T47D (cell line): ENCODE results near the gene COL23A1.
A peak's percentile ranks its signal among the peaks of the same experiment; 100 is the strongest.

ENCODE experiments used
- DNase-seq, 2 experiments: peaks; one replicate each; pipeline versions ENCODE4 v3.0.0 to v3.0.0-alpha.2; 2011 to 2012; ENCODE audit warnings: low read depth in 1 of 2, low spot score in 1 of 2
- JUND ChIP-seq: IDR thresholded peaks from 2 replicates; pipeline ENCODE4 v1.6.1; 2012; ENCODE audit warnings: low read depth
- in situ Hi-C: cut with HindIII; loops from 2 replicates; pipeline ENCODE4 v1.10.0; 2016; ENCODE audit warnings: low sequenced_read_pairs, low pct_unique_long_range_greater_than_20kb

The COL23A1 gene

DNA sequence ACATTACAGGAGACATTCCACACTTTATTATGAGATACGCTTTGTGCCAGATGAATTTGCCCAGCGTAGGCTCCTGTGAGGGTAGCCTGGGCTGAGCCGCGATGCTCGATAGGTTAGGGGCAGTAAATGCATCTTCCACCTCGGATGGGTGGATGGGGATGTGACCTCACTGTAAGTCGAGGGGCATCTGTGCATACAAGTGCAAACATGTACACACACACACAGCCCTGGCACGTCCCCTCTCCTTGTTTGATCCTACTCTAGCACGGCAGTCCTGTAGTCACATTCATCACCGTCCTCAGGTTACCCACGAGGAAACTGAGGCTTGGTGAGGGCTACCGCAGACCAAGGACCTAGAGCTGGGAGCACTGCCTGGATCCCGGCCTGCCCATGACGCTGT lies 166.8 kb downstream of the COL23A1 start:
- TF ChIP-seq JUND: no peak
- DNase-seq: no peak
- in situ Hi-C loops: no loop called here

DNA sequence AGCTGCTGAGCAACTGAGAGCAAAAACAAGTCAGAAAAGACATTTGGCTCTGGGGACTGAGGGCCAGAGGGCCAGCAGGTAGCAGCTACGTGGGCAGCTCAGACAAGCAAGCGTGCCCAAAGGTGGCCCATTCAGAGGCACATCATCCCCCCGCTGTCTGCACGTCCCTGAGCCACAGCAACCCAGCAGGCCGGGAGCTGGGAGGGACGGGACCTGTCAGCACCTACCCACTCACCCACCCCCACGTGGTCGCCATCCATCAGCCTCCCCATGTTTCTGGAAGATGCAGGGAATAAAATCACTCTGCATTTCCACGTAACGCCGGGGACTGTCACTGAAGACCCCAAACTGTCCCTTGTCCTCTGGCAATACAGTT lies 167.8 kb downstream of the COL23A1 start:
- in situ Hi-C loops: no loop called here
- TF ChIP-seq JUND: no peak
- no peak for DNase-seq

DNA sequence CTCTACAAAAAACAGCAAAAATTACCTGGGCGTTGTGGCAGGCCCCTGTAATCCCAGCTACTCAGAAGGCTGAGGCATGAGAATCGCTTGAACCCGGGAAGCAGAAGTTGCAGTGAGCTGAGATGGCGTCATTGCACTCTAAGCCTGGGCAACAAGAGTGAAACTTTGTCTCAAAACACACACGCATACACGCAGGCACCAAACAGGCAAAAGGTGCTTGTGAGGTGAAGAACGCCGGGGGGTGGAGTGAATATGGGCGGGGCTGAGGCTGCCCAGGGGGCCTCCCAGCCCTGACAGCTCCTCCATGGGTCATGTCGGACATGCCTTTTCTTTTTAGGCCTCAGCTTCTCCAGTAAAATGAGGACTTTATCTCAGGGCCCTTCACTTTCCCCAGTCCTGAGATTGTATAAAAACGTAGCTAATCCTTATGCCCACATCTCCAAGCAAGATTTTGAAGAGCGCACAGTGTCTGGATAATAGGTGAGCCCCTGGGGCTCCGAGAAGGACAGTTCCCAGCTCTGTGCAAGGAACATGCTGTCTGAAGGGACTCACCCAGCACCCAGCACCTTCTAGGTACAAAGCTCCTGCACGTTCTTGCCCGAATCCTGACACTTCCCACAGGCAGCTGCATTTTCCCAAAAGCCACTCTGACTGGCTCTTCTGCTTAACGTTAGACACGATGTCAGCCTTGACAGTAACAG lies 168.3 kb downstream of the COL23A1 start:
- DNase-seq: no peak
- no peak for TF ChIP-seq JUND
- in situ Hi-C loops: no loop called here

DNA sequence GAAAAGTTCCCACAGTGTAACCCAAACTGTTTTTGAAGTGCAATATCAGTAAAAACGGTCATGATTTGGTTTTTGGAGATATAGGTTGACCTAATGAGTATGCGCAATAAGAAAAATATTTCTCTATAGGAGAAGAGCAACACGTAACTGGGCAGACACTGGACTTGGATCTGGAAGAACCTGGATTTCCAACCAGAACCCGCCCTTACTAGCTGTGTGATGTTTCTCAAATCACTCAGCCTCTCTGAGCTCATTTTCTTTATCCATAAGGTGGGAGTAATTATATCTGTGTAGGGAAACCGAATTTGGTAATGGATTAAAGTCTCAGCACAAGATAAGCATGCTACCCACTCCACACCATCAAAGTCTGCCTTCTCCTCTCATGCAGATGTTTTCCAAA lies 169.1 kb downstream of the COL23A1 start:
- no peak for TF ChIP-seq JUND
- DNase-seq: no peak
- in situ Hi-C loops: no loop called here

DNA sequence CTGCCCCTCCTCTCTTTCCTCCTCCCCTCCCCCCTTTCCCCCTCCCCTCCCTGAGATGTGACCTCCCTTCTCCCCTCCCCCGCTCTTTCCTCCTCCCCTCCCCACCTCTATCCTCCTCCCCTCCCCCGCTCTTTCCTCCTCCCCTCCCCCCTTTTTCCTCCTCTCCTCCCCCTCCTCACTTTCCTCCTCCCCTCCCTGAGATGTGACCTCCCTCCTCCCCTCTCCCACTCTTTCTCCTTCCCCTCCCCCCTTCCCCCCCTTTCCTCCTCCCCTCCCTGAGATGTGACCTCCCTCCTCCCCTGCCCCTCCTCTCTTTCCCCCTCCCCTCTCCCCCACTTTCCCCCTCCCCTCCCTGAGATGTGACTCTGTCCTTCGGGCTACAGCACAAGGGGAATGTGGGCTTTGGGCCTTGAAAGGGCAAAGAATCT lies 169.8 kb downstream of the COL23A1 start:
- in situ Hi-C loops: no loop called here
- DNase-seq: no peak
- TF ChIP-seq JUND: no peak

DNA sequence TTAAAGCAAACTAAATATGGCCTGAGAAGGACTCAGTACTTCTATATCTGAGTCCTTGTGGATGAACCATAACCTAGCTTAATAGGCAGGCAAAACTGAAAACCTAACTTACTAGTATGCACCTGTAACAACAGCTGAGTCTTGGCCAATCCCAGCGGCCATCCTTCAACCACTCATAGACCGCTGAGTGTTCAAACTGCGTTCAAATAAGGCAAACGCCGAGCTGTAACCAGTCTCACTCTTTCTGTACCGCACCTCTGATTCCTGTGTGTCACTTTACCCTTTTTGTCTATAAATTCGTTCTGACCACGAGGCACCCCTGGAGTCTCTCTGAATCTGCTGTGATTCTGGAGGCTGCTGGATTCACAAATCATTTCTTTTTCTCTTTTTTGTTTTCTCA lies 170.5 kb downstream of the COL23A1 start:
- DNase-seq: peak in 1 of 2 experiments; percentile 27
- in situ Hi-C loops: no loop called here
- TF ChIP-seq JUND: no peak

DNA sequence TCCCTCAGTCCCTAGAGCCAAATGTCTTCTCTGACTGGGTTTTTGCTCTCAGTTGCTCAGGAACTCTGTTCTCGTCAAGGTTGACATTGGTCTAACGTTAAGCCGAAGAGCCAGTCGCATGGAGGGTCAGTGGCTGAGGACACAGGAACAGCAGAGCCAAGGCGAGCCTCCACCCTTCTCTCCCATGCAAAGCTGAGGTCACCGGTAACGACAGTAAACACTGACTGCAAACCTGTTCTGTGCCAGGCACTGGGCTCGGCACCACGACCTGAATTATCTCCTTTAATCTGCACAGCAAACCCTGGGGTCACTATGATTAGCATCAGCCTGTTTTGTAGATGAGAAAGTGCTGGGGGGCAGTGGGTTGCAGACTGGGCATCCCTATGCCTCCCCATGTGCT lies 171.0 kb downstream of the COL23A1 start:
- in situ Hi-C loops: no loop called here
- peak in 1 of 2 experiments; percentile 16 for DNase-seq
- no peak for TF ChIP-seq JUND

DNA sequence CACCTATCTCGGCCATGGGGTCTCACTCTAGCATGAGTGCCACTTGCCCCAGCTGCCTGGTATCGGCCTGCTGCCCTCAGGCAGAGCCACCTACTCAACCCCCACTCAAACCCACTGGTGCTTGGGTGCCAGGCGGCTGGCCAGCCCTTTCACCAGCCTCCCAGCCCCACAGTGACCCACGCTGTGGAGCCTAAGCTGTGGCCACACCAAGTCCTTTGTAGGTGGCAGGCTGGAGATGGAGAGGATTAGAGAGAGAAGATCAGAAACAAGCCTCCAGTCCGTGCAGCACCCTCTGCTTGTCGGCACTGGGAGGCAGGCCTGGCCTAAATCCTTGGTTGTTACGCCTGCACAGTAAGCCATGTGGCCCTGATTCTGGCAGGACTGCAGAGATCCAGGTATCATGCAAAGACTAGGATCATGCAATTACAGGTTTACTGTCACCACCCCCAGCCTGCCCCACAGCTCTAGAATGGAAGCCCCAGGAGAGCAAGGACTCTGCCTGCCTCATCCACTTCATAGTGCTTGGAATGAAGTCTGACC lies 171.7 kb downstream of the COL23A1 start:
- DNase-seq: no peak
- no peak for TF ChIP-seq JUND
- in situ Hi-C loops: no loop called here

DNA sequence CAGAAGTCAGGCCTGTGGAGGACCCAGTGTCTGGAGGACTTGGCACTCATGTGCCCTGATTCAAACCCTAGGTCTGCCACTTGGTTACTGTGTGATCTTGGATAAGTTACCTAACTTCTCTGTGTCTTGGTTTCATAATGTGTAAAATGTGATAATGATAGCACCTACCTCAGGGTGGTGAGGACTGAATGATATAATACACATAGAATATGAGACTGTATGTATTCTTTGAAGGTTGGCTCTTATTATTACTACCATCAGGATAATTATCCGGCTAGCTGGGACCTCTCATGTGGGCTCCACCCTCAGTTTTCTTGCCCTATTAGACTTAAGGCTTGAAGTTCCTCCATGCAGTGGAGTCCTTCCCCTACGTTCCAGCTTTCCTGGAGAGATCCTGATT lies 172.2 kb downstream of the COL23A1 start:
- DNase-seq: no peak
- in situ Hi-C loops: no loop called here
- no peak for TF ChIP-seq JUND

DNA sequence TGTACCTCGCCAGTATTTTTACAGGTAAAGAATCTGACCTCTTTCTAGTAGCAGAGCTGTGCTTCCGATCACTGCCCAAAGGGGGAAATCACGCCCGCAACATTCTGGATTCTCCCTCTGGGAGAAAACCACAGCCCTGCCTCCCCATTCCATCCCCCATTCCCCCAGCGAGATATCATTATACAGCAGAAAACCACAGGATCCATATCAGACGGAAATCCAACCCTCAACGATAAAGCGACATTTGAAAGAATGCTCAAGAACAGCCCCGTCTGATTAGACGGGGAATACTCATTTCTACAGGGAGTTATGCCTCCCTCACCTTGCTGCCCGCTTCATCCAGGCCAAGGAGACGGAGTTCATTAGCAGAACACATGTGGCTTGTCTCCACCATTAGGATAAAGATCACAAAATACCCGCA lies 172.8 kb downstream of the COL23A1 start:
- in situ Hi-C loops: no loop called here
- TF ChIP-seq JUND: no peak
- DNase-seq: no peak

DNA sequence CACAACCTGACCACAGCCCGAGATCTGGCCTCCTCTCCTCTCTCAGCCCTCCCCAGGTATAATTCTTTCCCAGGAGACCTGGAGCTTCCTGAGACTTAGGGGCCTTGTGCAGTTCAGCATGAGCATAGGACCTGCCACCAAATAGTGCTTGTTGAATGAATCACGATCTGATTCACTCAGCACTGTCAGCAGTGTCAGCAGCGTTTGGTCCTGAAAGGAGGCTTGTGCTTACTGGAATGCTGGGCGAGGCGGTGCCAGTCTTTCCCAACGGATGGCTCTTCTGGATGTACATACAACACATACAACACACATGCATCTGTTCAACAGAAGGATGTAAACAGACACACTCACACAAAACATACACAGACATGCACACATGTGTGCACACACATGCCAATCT lies 173.3 kb downstream of the COL23A1 start:
- in situ Hi-C loops: no loop called here
- DNase-seq: no peak
- TF ChIP-seq JUND: no peak

DNA sequence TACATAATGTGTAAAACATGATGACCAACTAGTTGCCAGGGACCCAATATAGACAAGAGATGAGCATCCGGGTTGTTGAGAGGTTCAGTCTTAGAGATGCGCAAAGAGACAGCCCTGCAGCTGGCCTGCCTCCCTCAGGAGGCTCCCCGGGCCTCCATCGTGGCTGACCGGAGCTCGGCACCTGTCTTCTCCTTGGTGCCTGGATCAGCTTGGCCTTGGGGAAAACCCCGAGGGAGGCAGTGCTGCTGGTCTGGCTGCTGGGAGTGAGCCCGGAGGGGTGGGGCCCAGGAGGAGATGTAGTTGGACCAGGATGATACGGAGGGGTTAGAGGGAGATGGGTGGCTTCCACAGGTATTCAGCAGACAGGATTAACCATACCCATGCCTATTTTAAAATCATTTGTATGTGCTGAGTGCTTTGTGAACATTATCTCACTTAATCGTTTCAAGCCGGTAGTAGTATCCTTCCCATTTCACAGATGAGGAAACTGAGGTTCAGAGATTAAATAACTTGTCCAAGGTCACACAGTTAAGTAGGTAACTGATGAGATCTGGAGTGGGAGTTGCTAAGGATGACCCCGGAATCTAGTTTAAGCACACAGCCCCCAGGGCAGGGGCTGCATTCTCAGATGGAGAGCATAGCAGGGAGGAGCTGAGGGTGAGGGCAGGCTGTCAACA lies 173.8 kb downstream of the COL23A1 start:
- no peak for DNase-seq
- in situ Hi-C loops: no loop called here
- TF ChIP-seq JUND: no peak

DNA sequence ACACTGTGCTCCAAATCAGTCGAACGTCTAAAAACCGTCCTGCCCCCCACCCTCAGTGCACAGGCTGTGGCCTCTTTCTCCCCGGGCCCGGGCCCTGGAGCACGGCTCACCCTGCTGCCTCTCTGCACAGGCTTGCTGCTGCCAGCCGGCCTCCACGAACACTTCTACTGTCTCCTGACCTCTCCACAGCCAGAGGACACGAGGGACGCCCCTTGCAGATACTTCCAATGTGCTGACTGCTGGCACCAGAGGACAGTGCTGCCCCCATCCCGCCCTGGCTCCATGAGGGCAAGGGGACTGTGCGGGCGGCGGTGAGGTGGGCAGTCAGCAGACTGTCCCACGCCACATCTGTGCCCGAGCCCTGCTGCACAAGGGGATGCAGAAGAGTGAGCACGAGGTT lies 174.8 kb downstream of the COL23A1 start:
- in situ Hi-C loops: no loop called here
- DNase-seq: no peak
- TF ChIP-seq JUND: no peak
